Measurements from ENCODE around the gene HBG2. TPM values are rescaled to one million over a fixed set of nuclear protein-coding genes. Genes with fewer than 3 reads are reported as not detected.

Gene HBG2
- total RNA-seq: not detected in 2 replicates

GRCh38 chr11:5254646-5255413 is at the start of gene HBG2:
Gene HBG2 (minus strand): TSS chr11:5254781. CDS start chr11:5254728, 53 bp downstream.

GRCh38 chr11:5301846-5302245 is 47.3 kb upstream of the HBG2 start, which contains the start of gene OR51B4:
Gene OR51B4 (minus strand): TSS chr11:5301946. CDS start chr11:5301946, 0 bp downstream.

GRCh38 chr11:5269715-5270147 is 15.2 kb upstream of the HBG2 start, which contains the start of gene HBE1:
Gene HBE1 (minus strand): TSS chr11:5269945. CDS start chr11:5269890, 55 bp downstream.

GRCh38 chr11:5249807-5250396 is 4.7 kb downstream of the HBG2 start, which contains the start of gene HBG1:
Gene HBG1 (minus strand): TSS chr11:5249857. CDS start chr11:5249804, 53 bp downstream.

GRCh38 chr11:5234381-5234834 is 20.2 kb downstream of the HBG2 start, which contains the start of gene HBD:
Gene HBD (minus strand): TSS chr11:5234483. CDS start chr11:5234433, 50 bp downstream.

GRCh38 chr11:5226732-5227310 is 27.8 kb downstream of the HBG2 start, which contains the start of gene HBB:
Gene HBB (minus strand): TSS chr11:5227071. CDS start chr11:5227021, 50 bp downstream.

Other genes starting within 250 kb of the HBG2 start
- not detected in 2 replicates for gene OR52J3, start 208.3 kb downstream of the HBG2 start, total RNA-seq
- not detected in 2 replicates for gene OR52E2, start 195.2 kb downstream of the HBG2 start, total RNA-seq
- gene OR52E1, start 185.2 kb downstream of the HBG2 start, total RNA-seq: not detected in 2 replicates
- not detected in 2 replicates for gene OR52A5, start 116.4 kb downstream of the HBG2 start, total RNA-seq
- not detected in 2 replicates for gene OR52A1, start 100.0 kb downstream of the HBG2 start, total RNA-seq
- not detected in 2 replicates for gene OR51V1, start 54.1 kb downstream of the HBG2 start, total RNA-seq
- gene HBB, start 27.7 kb downstream of the HBG2 start, total RNA-seq: not detected in 2 replicates
- 0.83 and 1.0 TPM in 2 replicates for gene HBD, start 20.3 kb downstream of the HBG2 start, total RNA-seq
- not detected in 2 replicates for gene HBG1, start 4.9 kb downstream of the HBG2 start, total RNA-seq
- gene HBE1, start 15.2 kb upstream of the HBG2 start, total RNA-seq: 0.29 and 0.33 TPM in 2 replicates
- gene OR51B4, start 47.2 kb upstream of the HBG2 start, total RNA-seq: not detected in 2 replicates
- not detected in 2 replicates for gene OR51B2, start 69.5 kb upstream of the HBG2 start, total RNA-seq
- 0.29 TPM in 1 of 2 replicates, not detected in the other for gene OR51B5, start 88.7 kb upstream of the HBG2 start, total RNA-seq
- gene OR51B6, start 96.7 kb upstream of the HBG2 start, total RNA-seq: not detected in 2 replicates
- gene OR51M1, start 129.0 kb upstream of the HBG2 start, total RNA-seq: not detected in 2 replicates
- gene OR51Q1, start 167.3 kb upstream of the HBG2 start, total RNA-seq: not detected in 2 replicates
- not detected in 2 replicates for gene OR51I1, start 186.7 kb upstream of the HBG2 start, total RNA-seq
- gene OR51I2, start 194.5 kb upstream of the HBG2 start, total RNA-seq: not detected in 2 replicates
- not detected in 2 replicates for gene OR52D1, start 233.9 kb upstream of the HBG2 start, total RNA-seq

All from smooth muscle cell of trachea (primary cell).